NB4 (cell line): ENCODE measurements around the gene VPS35L.

Source experiments
- MYC ChIP-seq: IDR thresholded peaks from 2 replicates; pipeline ENCODE4 v1.6.1; 2011; ENCODE audit warnings: low read depth, low read length
- POLR2A ChIP-seq: IDR thresholded peaks from 2 replicates; pipeline ENCODE4 v1.6.1; 2011; ENCODE audit warnings: mild to moderate bottlenecking; ENCODE audit not compliant: insufficient read length; ENCODE audit errors: extremely low read depth
- TF ChIP-seq, protein P1 (sequence below): IDR thresholded peaks from one replicate; pipeline ENCODE4 v1.5.1; 2012; ENCODE audit warnings: low read depth, low read length
- TF ChIP-seq, protein P2 (sequence below): IDR thresholded peaks from 2 replicates; pipeline ENCODE4 v1.6.1; 2011; ENCODE audit warnings: low read depth, low read length

DNA sequence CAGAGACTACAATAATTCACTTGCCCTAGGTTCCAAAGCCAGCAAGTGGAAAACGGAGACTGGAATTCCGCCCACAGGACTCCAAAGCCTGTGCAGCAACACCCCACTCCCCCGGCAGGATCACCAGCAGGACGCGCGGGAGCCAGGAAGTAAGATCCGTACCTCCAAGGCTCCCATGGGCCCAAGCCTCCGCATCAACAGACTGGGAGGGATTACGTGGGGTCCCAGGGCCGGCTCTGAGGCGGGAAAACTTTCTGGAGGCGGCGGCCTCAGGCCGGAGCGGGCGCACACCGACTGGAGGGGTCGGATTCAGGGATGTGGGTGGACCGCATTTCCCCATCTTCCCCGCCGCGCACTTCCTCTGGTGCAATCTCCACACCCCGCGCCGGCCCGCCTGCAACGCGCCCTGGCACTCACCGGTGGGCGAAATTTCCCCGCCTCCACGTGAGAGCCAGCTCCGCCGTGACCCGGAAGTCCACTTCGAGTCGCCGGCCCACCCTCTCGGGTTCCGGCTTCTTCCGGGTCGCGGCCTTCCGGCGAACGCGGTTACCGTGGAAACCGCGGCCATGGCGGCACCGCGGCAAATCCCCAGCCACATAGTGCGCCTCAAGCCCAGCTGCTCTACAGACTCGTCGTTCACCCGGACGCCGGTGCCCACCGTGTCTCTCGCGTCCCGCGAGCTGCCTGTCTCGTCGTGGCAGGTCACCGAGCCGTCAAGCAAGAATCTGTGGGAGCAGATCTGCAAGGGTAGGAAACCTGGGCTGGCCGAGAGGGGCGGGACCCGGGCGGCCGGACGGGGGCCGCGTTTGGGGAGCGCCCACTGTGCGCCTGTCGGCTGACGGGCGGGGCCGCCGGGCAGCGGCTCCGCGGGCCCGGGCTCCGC, 162.5 kb downstream of the VPS35L start, which contains the start of the genes IQCK and KNOP1:
- TF ChIP-seq, protein P1, sequence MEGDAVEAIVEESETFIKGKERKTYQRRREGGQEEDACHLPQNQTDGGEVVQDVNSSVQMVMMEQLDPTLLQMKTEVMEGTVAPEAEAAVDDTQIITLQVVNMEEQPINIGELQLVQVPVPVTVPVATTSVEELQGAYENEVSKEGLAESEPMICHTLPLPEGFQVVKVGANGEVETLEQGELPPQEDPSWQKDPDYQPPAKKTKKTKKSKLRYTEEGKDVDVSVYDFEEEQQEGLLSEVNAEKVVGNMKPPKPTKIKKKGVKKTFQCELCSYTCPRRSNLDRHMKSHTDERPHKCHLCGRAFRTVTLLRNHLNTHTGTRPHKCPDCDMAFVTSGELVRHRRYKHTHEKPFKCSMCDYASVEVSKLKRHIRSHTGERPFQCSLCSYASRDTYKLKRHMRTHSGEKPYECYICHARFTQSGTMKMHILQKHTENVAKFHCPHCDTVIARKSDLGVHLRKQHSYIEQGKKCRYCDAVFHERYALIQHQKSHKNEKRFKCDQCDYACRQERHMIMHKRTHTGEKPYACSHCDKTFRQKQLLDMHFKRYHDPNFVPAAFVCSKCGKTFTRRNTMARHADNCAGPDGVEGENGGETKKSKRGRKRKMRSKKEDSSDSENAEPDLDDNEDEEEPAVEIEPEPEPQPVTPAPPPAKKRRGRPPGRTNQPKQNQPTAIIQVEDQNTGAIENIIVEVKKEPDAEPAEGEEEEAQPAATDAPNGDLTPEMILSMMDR = no peak
- TF ChIP-seq MYC = peak; percentile 94
- peak; percentile 47 for TF ChIP-seq POLR2A
- TF ChIP-seq, protein P2, sequence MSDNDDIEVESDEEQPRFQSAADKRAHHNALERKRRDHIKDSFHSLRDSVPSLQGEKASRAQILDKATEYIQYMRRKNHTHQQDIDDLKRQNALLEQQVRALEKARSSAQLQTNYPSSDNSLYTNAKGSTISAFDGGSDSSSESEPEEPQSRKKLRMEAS = peak; percentile 92
